Transverse colon (tissue), 4 donors: ENCODE results near the gene CLASRP.

Source experiments
- EP300 ChIP-seq: sonication (generic); formaldehyde crosslinking; IDR thresholded peaks from one replicate; pipeline ENCODE4 v1.6.1; 2017; ENCODE audit warnings: antibody characterized with exemption, low read depth
- POLR2A ChIP-seq: fragments of 450-650 bp; IDR thresholded peaks from one replicate; pipeline ENCODE4 v1.6.1; 2016; ENCODE audit warnings: antibody characterized with exemption, mild to moderate bottlenecking, moderate library complexity
- POLR2AphosphoS5 ChIP-seq, 3 donors: sonication (generic); formaldehyde crosslinking; IDR thresholded peaks; one replicate each; pipeline ENCODE4 v1.6.1; 2016; ENCODE audit warnings: antibody characterized with exemption in 3 of 3
- TF ChIP-seq, protein P1 (sequence below), 5 experiments: fragments of 200-600 bp in 3 of 5; fragments of 450-650 bp in 2 of 5; sonication (generic) in 3 of 5; IDR thresholded peaks; 1 replicate in 2 of 5; 2 replicates in 3 of 5; pipeline ENCODE4 v1.5.1; 2016 to 2017; ENCODE audit warnings: antibody characterized with exemption in 5 of 5, inconsistent platforms in 3 of 5, mild to moderate bottlenecking in 2 of 5, moderate library complexity in 1 of 5

DNA sequence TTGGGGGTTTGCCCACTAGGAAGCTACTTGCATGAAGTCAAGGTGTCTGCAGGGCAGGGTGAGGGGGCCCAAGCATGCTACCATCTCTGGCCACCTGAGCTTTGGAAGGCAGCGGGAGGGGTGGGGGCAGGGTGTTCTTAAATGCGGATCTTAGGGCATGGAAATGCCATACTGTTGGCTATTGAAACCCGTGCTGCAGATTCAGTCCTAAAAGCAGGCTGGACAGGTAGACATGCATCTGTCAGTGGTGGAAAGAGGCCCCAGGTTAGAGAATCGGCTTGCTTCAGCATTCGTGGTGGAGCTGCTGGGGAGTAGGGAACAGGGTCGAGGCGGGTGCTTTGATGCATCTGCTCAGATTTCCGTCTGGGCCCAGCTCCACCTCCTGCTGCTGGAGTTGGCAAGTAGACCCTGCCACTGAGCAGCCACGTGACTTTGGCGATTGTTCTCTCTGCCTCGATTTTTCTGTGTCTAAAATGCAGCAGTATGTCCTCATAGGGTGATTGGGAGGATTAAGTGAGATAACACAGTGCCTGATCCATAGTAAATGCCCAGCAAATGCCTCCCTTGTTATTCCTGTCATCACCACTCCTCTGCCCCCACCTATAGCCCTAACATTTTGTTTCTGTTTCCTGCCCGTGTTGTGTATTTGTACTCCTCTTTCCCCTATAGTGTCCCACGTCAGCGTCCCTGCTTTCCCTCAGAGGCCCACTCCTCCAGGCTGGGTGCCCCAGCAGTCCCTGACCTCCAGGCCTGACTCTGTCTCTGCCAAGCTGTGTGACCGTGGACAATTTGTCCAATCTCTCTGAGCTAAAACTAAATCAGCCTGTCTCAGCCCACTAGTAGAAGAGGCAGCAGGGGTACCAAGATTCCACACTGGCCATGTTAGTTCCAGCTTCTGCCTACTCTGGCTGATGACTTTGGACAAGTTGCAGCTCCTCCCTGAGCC lies 59.9 kb downstream of the CLASRP start:
- TF ChIP-seq, protein P1, sequence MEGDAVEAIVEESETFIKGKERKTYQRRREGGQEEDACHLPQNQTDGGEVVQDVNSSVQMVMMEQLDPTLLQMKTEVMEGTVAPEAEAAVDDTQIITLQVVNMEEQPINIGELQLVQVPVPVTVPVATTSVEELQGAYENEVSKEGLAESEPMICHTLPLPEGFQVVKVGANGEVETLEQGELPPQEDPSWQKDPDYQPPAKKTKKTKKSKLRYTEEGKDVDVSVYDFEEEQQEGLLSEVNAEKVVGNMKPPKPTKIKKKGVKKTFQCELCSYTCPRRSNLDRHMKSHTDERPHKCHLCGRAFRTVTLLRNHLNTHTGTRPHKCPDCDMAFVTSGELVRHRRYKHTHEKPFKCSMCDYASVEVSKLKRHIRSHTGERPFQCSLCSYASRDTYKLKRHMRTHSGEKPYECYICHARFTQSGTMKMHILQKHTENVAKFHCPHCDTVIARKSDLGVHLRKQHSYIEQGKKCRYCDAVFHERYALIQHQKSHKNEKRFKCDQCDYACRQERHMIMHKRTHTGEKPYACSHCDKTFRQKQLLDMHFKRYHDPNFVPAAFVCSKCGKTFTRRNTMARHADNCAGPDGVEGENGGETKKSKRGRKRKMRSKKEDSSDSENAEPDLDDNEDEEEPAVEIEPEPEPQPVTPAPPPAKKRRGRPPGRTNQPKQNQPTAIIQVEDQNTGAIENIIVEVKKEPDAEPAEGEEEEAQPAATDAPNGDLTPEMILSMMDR (IDR thresholded peaks at IDR 0.05), result no peak
- no peak for TF ChIP-seq POLR2A
- TF ChIP-seq POLR2AphosphoS5 (IDR thresholded peaks at IDR 0.05), result no peak
- no peak for TF ChIP-seq EP300
